ENCODE results near the gene ATP1A3. TPM values are rescaled to one million over a fixed set of nuclear protein-coding genes. Genes with fewer than 3 reads are reported as not detected.

ATP1A3 gene
- total RNA-seq, 4 donors from 2014 or later = 0.55 TPM; not detected in 3

DNA sequence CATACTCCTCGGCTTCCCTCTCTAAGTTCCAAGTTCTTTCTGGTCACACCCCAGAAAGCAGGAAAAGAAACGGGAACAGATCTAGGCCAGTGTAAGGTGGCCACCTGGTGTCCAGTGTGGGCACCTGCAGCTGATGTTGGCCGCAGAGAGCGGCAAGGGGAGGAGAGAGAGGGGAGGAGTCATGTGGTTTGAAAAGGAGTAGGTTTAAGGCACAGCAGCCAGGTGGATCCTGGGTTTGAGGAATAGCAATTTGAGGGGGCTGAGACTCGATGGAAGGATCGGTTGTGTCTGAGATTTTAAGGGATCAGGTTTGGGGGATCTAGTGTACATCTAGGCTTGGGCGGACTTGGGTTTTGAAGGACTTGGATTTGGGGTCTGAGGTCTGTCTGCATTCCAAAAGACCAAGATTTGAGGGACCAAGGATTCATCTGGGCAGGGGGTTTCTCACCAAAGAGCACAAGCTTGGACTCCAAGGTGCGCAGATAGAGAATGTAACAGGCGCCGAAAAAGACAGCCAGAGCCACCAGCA, 36.1 kb downstream of the ATP1A3 start:
- peak overlapping the region; percentile 88 to 99 for H3K4me3 ChIP-seq
- DNase-seq = peak; percentile 59 to 64
- TF ChIP-seq, protein P1, sequence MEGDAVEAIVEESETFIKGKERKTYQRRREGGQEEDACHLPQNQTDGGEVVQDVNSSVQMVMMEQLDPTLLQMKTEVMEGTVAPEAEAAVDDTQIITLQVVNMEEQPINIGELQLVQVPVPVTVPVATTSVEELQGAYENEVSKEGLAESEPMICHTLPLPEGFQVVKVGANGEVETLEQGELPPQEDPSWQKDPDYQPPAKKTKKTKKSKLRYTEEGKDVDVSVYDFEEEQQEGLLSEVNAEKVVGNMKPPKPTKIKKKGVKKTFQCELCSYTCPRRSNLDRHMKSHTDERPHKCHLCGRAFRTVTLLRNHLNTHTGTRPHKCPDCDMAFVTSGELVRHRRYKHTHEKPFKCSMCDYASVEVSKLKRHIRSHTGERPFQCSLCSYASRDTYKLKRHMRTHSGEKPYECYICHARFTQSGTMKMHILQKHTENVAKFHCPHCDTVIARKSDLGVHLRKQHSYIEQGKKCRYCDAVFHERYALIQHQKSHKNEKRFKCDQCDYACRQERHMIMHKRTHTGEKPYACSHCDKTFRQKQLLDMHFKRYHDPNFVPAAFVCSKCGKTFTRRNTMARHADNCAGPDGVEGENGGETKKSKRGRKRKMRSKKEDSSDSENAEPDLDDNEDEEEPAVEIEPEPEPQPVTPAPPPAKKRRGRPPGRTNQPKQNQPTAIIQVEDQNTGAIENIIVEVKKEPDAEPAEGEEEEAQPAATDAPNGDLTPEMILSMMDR (IDR thresholded peaks at IDR 0.05) = peak; percentile 58 to 85 (median 76)
- no peak for TF ChIP-seq POLR2A (IDR thresholded peaks at IDR 0.05)
- peaks cover 0 to 10% of the 10 kb centered on the region in 2 donors for H3K4me1 ChIP-seq
- intact Hi-C loops (cut with DNase I; ENCODE audit: low total_unique reads) = no loop called here
- peak overlapping the region; percentile 88 to 90 for H3K27ac ChIP-seq
- H3K36me3 ChIP-seq = no peaks in the 10 kb centered on the region
- H3K9me3 ChIP-seq = no peaks in the 10 kb centered on the region
- no peaks in the 10 kb centered on the region for H3K27me3 ChIP-seq

DNA sequence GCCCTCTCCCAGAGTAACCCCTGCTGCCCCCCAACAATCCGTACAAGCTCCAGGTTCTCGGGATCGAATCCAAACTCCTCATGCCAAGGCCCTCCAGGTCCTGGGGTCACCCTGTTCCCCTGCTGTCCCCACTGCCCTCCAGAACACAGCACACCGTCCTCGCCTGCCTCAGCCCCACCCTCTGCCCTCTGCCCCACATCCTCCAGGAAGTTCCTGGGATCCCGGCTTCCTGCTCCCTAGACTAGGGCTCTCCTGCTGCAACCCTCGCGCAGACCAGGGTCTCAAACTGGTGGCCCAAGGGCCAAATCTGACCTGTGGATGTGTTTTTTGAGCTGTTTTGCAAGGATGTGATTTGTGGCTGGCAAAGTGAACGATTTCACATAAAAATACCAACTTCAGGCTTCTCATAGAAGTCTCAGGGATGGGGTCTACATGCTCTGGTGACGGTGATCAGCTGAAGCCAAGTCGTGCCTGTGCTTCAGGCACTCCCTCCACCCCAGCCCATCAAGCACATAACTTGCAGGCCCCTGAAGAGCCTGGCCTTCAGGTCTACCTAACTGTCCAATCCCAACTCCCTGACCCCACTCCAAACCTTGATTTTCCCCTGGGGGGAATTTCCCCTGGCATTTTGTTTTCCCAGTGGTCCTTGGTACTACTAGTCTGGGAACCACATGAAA, 36.7 kb downstream of the ATP1A3 start:
- intact Hi-C loops (cut with DNase I; ENCODE audit: low total_unique reads) = no loop called here
- Histone ChIP-seq H3K27me3 (no peaks in the 10 kb centered on the region), H3K9me3 (no peaks in the 10 kb centered on the region), H3K36me3 (no peaks in the 10 kb centered on the region), H3K4me1 (peaks cover 0 to 10% of the 10 kb centered on the region in 2 donors), H3K4me3 (no peak overlapping the region), H3K27ac (peak overlapping the region in 1 of 2 donors; percentile 90)
- no peak for DNase-seq
- TF ChIP-seq, protein P1 (IDR thresholded peaks at IDR 0.05) = no peak
- TF ChIP-seq POLR2A (IDR thresholded peaks at IDR 0.05) = no peak

DNA sequence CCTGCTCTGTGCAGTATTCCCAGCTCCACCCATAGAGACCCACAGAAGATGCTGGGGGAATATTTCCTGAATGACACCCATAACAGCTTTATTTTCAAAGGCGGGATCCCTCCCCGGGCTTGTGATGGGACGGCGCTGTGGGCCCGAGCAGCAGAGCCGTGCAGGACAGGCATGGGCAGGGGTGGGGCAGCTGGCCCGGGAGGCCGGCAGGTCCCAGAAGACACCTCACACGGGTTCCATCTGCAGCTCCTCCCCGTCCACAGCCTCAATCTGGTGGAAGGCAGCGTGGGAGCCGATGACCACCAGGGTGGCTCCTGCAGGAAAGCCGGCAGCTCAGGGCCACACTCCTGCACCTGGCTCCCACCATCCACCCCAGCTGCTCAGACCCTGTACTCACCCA, 37.4 kb downstream of the ATP1A3 start:
- Histone ChIP-seq H3K36me3 (no peaks in the 10 kb centered on the region), H3K4me3 (no peak overlapping the region), H3K27ac (no peak overlapping the region), H3K9me3 (no peaks in the 10 kb centered on the region), H3K4me1 (peaks cover 0 to 10% of the 10 kb centered on the region in 2 donors), H3K27me3 (no peaks in the 10 kb centered on the region)
- TF ChIP-seq POLR2A (IDR thresholded peaks at IDR 0.05) = no peak
- TF ChIP-seq, protein P1 (IDR thresholded peaks at IDR 0.05) = no peak
- no peak for DNase-seq
- intact Hi-C loops (cut with DNase I; ENCODE audit: low total_unique reads) = no loop called here

DNA sequence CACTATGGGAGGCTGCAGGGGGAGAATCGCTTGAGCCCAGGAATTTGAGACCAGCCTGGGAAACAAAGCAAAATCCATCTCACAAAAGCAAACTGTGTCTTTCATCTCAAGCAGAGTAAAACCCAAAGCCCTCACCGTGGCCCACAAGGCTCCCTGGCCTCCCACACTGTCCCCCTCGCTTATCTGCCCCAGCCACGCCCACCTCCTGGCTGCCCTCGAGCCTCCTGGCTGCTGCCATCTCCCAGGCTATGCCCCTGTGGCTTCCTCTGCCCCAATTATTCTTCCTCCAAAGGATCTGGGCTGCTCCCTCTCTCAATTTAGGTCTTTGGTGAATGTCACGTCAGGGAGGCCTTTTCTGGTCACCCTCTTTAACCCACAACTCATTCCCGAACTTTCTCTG, 38.5 kb downstream of the ATP1A3 start:
- no peaks in the 10 kb centered on the region for H3K36me3 ChIP-seq
- TF ChIP-seq, protein P1 (IDR thresholded peaks at IDR 0.05) = no peak
- H3K4me1 ChIP-seq = peaks cover 0 to 10% of the 10 kb centered on the region in 2 donors
- intact Hi-C loops (cut with DNase I; ENCODE audit: low total_unique reads) = no loop called here
- no peak for DNase-seq
- H3K27ac ChIP-seq = no peak overlapping the region
- no peaks in the 10 kb centered on the region for H3K27me3 ChIP-seq
- no peaks in the 10 kb centered on the region for H3K9me3 ChIP-seq
- H3K4me3 ChIP-seq = no peak overlapping the region

DNA sequence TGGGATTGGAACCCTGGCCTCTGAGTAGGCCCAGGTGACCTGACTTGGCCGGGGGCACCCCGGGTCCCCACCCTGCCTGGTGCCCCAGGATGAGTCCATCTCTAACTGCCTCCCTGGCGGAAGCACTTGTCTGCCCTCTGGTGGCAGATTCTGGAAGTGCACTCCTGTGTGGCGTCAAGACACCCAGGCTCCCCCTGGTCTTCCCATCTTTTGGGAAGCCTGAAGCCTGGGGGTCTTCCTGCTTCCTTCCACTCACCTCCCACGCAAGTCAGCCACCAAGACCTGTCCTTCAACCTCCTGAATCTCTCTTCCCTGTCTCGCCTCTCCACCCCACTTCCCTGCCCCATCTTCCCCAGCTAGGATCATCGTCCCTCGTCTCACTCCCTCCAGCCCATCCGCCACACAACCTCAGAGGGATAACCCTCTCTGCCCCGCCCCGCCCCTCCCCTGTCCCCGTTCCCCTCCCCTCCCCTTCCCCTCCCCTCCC, 42.3 kb downstream of the ATP1A3 start:
- intact Hi-C loops (cut with DNase I; ENCODE audit: low total_unique reads) = no loop called here
- DNase-seq = peak; percentile 73 to 74
- H3K4me1 ChIP-seq = no peaks in the 10 kb centered on the region
- no peaks in the 10 kb centered on the region for H3K36me3 ChIP-seq
- no peak overlapping the region for H3K4me3 ChIP-seq
- H3K27ac ChIP-seq = no peak overlapping the region
- no peaks in the 10 kb centered on the region for H3K9me3 ChIP-seq
- H3K27me3 ChIP-seq = no peaks in the 10 kb centered on the region
- TF ChIP-seq, protein P1 (IDR thresholded peaks at IDR 0.05) = peak; percentile 82 to 99 (median 90)
- TF ChIP-seq POLR2A (IDR thresholded peaks at IDR 0.05) = no peak
